Endothelial cell (in vitro differentiated cells): ENCODE data around the gene HELZ. TPM values are rescaled to one million over a fixed set of nuclear protein-coding genes. Genes with fewer than 3 reads are reported as not detected.

Experiments used
- DNase-seq: peaks from one replicate; pipeline ENCODE4 v3.0.0; 2021; ENCODE audit warnings: low spot score
- H3K27ac Mint-ChIP-seq: one replicate; pipeline ENCODE4 v1.8.0; 2021; ENCODE audit warnings: mixed read lengths, inconsistent platforms; ENCODE audit not compliant: unreplicated experiment
- H3K27me3 Mint-ChIP-seq: one replicate; pipeline ENCODE4 v1.8.0; 2021; ENCODE audit warnings: mild to moderate bottlenecking, moderate library complexity, mixed read lengths, inconsistent platforms; ENCODE audit not compliant: unreplicated experiment
- H3K36me3 Mint-ChIP-seq: one replicate; pipeline ENCODE4 v1.8.0; 2021; ENCODE audit warnings: mild to moderate bottlenecking, low read depth, mixed read lengths, inconsistent platforms; ENCODE audit not compliant: unreplicated experiment
- H3K4me1 Mint-ChIP-seq: one replicate; pipeline ENCODE4 v1.8.0; 2021; ENCODE audit warnings: mild to moderate bottlenecking, mixed read lengths, inconsistent platforms; ENCODE audit not compliant: unreplicated experiment
- H3K4me3 Mint-ChIP-seq: one replicate; pipeline ENCODE4 v1.8.0; 2021; ENCODE audit warnings: mild to moderate bottlenecking, mixed read lengths, inconsistent platforms; ENCODE audit not compliant: unreplicated experiment
- H3K9me3 Mint-ChIP-seq: one replicate; pipeline ENCODE4 v1.8.0; 2021; ENCODE audit warnings: mixed read lengths, inconsistent platforms; ENCODE audit not compliant: unreplicated experiment
- CTCF ChIP-seq: fragments of 200-600 bp; sonication (generic); IDR thresholded peaks from one replicate; pipeline ENCODE4 v1.5.0; 2021; ENCODE audit warnings: antibody characterized with exemption; ENCODE audit not compliant: unreplicated experiment
- total RNA-seq: library from RNA; stranded (reverse); fragmentation: NEBNext Ultra II Directional; extraction: Animal tissue kit (Norgen Biotek cat#: 25700); gene quantifications from one replicate; pipeline ENCODE4 v1.2.1, GENCODE V29; 2021; ENCODE audit not compliant: unreplicated experiment

HELZ gene
- total RNA-seq, 1 donor from 2014 or later: 57.0 TPM

GRCh38 chr17:67196422-67196821 lies 48.6 kb downstream of the HELZ start:
- no peak for TF ChIP-seq CTCF
- no peak for DNase-seq
- Mint-ChIP-seq H3K36me3 (peaks cover 20% of the 10 kb centered on the region), H3K27me3 (no peaks in the 10 kb centered on the region), H3K9me3 (no peaks in the 10 kb centered on the region), H3K4me3 (no peak overlapping the region), H3K4me1 (no peaks in the 10 kb centered on the region), H3K27ac (no peak overlapping the region)

GRCh38 chr17:67194134-67194533 lies 50.9 kb downstream of the HELZ start:
- DNase-seq: peak; percentile 8
- Mint-ChIP-seq H3K9me3 (no peaks in the 10 kb centered on the region), H3K4me1 (no peaks in the 10 kb centered on the region), H3K4me3 (no peak overlapping the region), H3K36me3 (peaks cover 13% of the 10 kb centered on the region), H3K27me3 (no peaks in the 10 kb centered on the region), H3K27ac (peak overlapping the region; percentile 92)
- TF ChIP-seq CTCF: no peak

GRCh38 chr17:67187927-67188326 lies 57.1 kb downstream of the HELZ start:
- Mint-ChIP-seq H3K4me3 (no peak overlapping the region), H3K36me3 (peaks cover 10% of the 10 kb centered on the region), H3K4me1 (no peaks in the 10 kb centered on the region), H3K27ac (no peak overlapping the region), H3K9me3 (no peaks in the 10 kb centered on the region), H3K27me3 (no peaks in the 10 kb centered on the region)
- no peak for TF ChIP-seq CTCF
- no peak for DNase-seq

- Mint-ChIP-seq H3K9me3 (no peaks in the 10 kb centered on the region), H3K4me1 (no peaks in the 10 kb centered on the region), H3K27ac (no peak overlapping the region), H3K27me3 (no peaks in the 10 kb centered on the region), H3K36me3 (peaks cover 10% of the 10 kb centered on the region), H3K4me3 (no peak overlapping the region)
- DNase-seq: no peak
- TF ChIP-seq CTCF: no peak
These were observed 58.2 kb downstream of the HELZ start for GRCh38 chr17:67186782-67187181.

GRCh38 chr17:67183531-67183930 lies 61.5 kb downstream of the HELZ start:
- Mint-ChIP-seq H3K4me3 (no peak overlapping the region), H3K36me3 (peaks cover 6% of the 10 kb centered on the region), H3K27ac (no peak overlapping the region), H3K27me3 (no peaks in the 10 kb centered on the region), H3K4me1 (no peaks in the 10 kb centered on the region), H3K9me3 (no peaks in the 10 kb centered on the region)
- no peak for DNase-seq
- TF ChIP-seq CTCF: no peak
